Neuronal stem cell (in vitro differentiated cells): Measurements from ENCODE around the gene SLC22A25.

Source experiments
- DNase-seq: peaks from one replicate; pipeline ENCODE4 v3.0.0-alpha.2; 2013; ENCODE audit warnings: low spot score
- H2AFZ ChIP-seq: one replicate; pipeline ENCODE4 v1.6.1; 2013; ENCODE audit warnings: mild to moderate bottlenecking, low read length, inconsistent platforms
- H2AK5ac ChIP-seq: 2 replicates; pipeline ENCODE4 v1.6.1; 2013; ENCODE audit warnings: low read depth, mild to moderate bottlenecking, inconsistent platforms, low read length, moderate library complexity, mixed read lengths
- H2BK120ac ChIP-seq: 2 replicates; pipeline ENCODE4 v1.6.1; 2013; ENCODE audit warnings: low read depth, mild to moderate bottlenecking, inconsistent platforms, low read length, moderate library complexity, mixed read lengths
- H2BK12ac ChIP-seq: one replicate; pipeline ENCODE4 v1.6.1; 2013; ENCODE audit warnings: low read length, inconsistent platforms
- H2BK15ac ChIP-seq: 2 replicates; pipeline ENCODE4 v1.6.1; 2013; ENCODE audit warnings: mild to moderate bottlenecking, low read length, inconsistent platforms, mixed read lengths
- H2BK5ac ChIP-seq: one replicate; pipeline ENCODE4 v1.6.1; 2013; ENCODE audit warnings: inconsistent platforms, mild to moderate bottlenecking, low read length, moderate library complexity
- H3K14ac ChIP-seq: one replicate; pipeline ENCODE4 v1.6.1; 2013; ENCODE audit warnings: low read length, inconsistent platforms
- H3K18ac ChIP-seq: 2 replicates; pipeline ENCODE4 v1.6.1; 2013; ENCODE audit warnings: low read length, inconsistent platforms
- H3K23ac ChIP-seq: 2 replicates; pipeline ENCODE4 v1.6.1; 2013; ENCODE audit warnings: low read depth, mild to moderate bottlenecking, mixed read lengths, low read length, inconsistent platforms; ENCODE audit not compliant: poor library complexity
- H3K27ac ChIP-seq: replicated peaks from 3 replicates; pipeline ENCODE4 v1.5.1; 2013; ENCODE audit warnings: low read length, inconsistent platforms
- H3K27me3 ChIP-seq, 3 experiments: 2 replicates each; pipeline ENCODE4 v1.6.1; 2013; ENCODE audit warnings: low read length in 3 of 3, mild to moderate bottlenecking in 2 of 3, inconsistent platforms in 1 of 3, low read depth in 1 of 3, mixed read lengths in 1 of 3, moderate library complexity in 1 of 3; ENCODE audit not compliant: control insufficient read depth in 3 of 3, insufficient read depth in 3 of 3
- H3K36me3 ChIP-seq, 2 donors: replicated peaks in 1 of 2; 2 replicates each; pipeline ENCODE4 v1.6.1; 2013; ENCODE audit warnings: low read length in 2 of 2; ENCODE audit not compliant: control insufficient read depth in 2 of 2, insufficient read depth in 2 of 2
- H3K4ac ChIP-seq: 2 replicates; pipeline ENCODE4 v1.6.1; 2013; ENCODE audit warnings: inconsistent platforms, mild to moderate bottlenecking, low read length, moderate library complexity
- H3K4me1 ChIP-seq, 2 donors: 1 replicate in 1 of 2; 2 replicates in 1 of 2; pipeline ENCODE4 v1.6.1; 2013; ENCODE audit warnings: low read length in 2 of 2, low read depth in 1 of 2; ENCODE audit not compliant: control insufficient read depth in 2 of 2, insufficient read depth in 1 of 2
- H3K4me2 ChIP-seq: one replicate; pipeline ENCODE4 v1.6.1; 2013; ENCODE audit warnings: mild to moderate bottlenecking, low read length, inconsistent platforms; ENCODE audit not compliant: insufficient read depth, poor library complexity, severe bottlenecking
- H3K4me3 ChIP-seq, 2 donors: 2 replicates each; pipeline ENCODE4 v1.5.1; 2013; ENCODE audit warnings: low read length in 2 of 2, mild to moderate bottlenecking in 2 of 2, inconsistent platforms in 1 of 2, moderate library complexity in 1 of 2
- H3K79me1 ChIP-seq: one replicate; pipeline ENCODE4 v1.6.1; 2013; ENCODE audit warnings: low read depth, mild to moderate bottlenecking, inconsistent platforms, low read length, moderate library complexity
- H3K9ac ChIP-seq: one replicate; pipeline ENCODE4 v1.6.1; 2013; ENCODE audit warnings: mild to moderate bottlenecking, low read depth, low read length, inconsistent platforms; ENCODE audit not compliant: poor library complexity
- H3K9me3 ChIP-seq, 2 donors: replicated peaks in 1 of 2; 2 replicates each; pipeline versions ENCODE3 to v1.6.1; 2013; ENCODE audit warnings: low read length in 2 of 2, mild to moderate bottlenecking in 2 of 2, inconsistent platforms in 1 of 2, low read depth in 1 of 2, mixed read lengths in 1 of 2, moderate library complexity in 1 of 2; ENCODE audit not compliant: control insufficient read depth in 2 of 2, insufficient read depth in 1 of 2
- H4K8ac ChIP-seq: one replicate; pipeline ENCODE4 v1.6.1; 2013; ENCODE audit warnings: low read depth, mild to moderate bottlenecking, inconsistent platforms, low read length, moderate library complexity
- H4K91ac ChIP-seq: one replicate; pipeline ENCODE4 v1.6.1; 2013; ENCODE audit warnings: low read length, low read depth, mild to moderate bottlenecking, inconsistent platforms; ENCODE audit not compliant: poor library complexity
- WGBS, 2 donors: extraction: QIAGEN DNeasy Blood & Tissue Kit; methylation state at CpG; one replicate each; pipeline ENCODE4 v1.1.7; 2013; ENCODE audit warnings: missing lambda C conversion rate in 2 of 2, mixed read lengths in 1 of 2; ENCODE audit not compliant: insufficient read length in 2 of 2, insufficient replicate concordance in 1 of 2; ENCODE audit errors: extremely low coverage in 2 of 2; 5-methylcytosine and 5-hydroxymethylcytosine counted together

The SLC22A25 gene

DNA sequence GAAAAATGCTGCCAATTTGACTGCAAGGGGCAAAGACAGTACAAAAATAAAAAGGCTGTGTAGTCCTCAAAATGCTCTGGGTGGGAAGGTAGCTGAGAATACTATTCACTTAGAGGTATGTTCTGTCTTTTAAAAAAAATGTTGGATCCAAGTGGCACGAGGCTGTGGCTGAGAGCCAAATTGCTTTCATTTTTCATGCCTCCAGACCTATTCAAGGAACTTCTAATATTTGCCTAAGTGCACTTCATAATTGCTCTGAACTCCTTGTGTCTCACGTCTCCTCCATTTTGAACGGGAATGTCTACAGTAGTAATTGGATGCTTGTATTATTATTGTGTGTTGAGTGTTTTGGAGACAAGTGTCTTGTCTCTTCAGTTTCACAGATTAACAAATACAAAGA is 19.1 kb upstream of the SLC22A25 start:
- H3K27ac ChIP-seq = no peak overlapping the region
- H3K36me3 ChIP-seq = no peaks in the 10 kb centered on the region
- H2BK12ac ChIP-seq = no peak overlapping the region
- no peak overlapping the region for H3K4me2 ChIP-seq
- no peak overlapping the region for H4K8ac ChIP-seq
- H3K14ac ChIP-seq = no peak overlapping the region
- H3K4ac ChIP-seq = no peak overlapping the region
- no peak overlapping the region for H2AK5ac ChIP-seq
- no peaks in the 10 kb centered on the region for H3K9me3 ChIP-seq
- DNase-seq = no peak
- no CpG with 5 or more reads among the region's 3 CpGs for WGBS, 2 donors
- no peak overlapping the region for H4K91ac ChIP-seq
- H2BK120ac ChIP-seq = no peak overlapping the region
- H3K27me3 ChIP-seq = no peaks in the 10 kb centered on the region
- no peak overlapping the region for H2AFZ ChIP-seq
- no peak overlapping the region for H3K9ac ChIP-seq
- no peak overlapping the region for H3K18ac ChIP-seq
- H3K4me3 ChIP-seq = no peak overlapping the region
- H3K79me1 ChIP-seq = no peaks in the 10 kb centered on the region
- H3K23ac ChIP-seq = no peak overlapping the region
- no peak overlapping the region for H2BK5ac ChIP-seq
- H2BK15ac ChIP-seq = no peak overlapping the region
- H3K4me1 ChIP-seq = peaks cover 0 to 3% of the 10 kb centered on the region in 2 donors

DNA sequence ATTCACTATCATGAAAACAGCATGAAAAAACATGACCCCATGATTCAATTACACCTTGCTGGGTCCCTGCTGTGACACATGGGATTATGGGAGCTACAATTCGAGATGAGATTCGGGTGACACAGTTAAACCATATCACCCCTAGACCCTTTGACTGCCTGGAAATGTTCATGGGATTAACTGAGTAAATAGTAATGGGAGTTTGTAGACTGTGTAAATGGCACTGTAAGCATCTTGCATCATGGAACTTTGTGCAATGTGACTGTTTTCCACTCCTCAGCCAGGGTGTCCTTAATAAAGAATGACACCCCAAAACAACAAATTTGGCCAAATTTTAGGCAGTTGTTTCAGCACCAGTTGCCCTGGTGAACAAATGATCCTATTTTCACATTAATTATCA is 7.9 kb upstream of the SLC22A25 start:
- Histone ChIP-seq H3K79me1 (no peaks in the 10 kb centered on the region), H2BK12ac (no peak overlapping the region), H3K4me3 (no peak overlapping the region), H2BK15ac (no peak overlapping the region), H3K4me2 (no peak overlapping the region), H3K14ac (no peak overlapping the region), H3K23ac (no peak overlapping the region), H3K36me3 (no peaks in the 10 kb centered on the region), H3K27ac (no peak overlapping the region), H3K4me1 (no peaks in the 10 kb centered on the region), H2BK120ac (no peak overlapping the region), H3K4ac (no peak overlapping the region), H2AFZ (no peak overlapping the region), H2BK5ac (no peak overlapping the region), H4K91ac (no peak overlapping the region), H3K18ac (no peak overlapping the region), H3K27me3 (no peaks in the 10 kb centered on the region), H3K9ac (no peak overlapping the region), H2AK5ac (no peak overlapping the region), H4K8ac (no peak overlapping the region), H3K9me3 (no peaks in the 10 kb centered on the region)
- DNase-seq = no peak
- no CpG with 5 or more reads among the region's 2 CpGs for WGBS, 2 donors

DNA sequence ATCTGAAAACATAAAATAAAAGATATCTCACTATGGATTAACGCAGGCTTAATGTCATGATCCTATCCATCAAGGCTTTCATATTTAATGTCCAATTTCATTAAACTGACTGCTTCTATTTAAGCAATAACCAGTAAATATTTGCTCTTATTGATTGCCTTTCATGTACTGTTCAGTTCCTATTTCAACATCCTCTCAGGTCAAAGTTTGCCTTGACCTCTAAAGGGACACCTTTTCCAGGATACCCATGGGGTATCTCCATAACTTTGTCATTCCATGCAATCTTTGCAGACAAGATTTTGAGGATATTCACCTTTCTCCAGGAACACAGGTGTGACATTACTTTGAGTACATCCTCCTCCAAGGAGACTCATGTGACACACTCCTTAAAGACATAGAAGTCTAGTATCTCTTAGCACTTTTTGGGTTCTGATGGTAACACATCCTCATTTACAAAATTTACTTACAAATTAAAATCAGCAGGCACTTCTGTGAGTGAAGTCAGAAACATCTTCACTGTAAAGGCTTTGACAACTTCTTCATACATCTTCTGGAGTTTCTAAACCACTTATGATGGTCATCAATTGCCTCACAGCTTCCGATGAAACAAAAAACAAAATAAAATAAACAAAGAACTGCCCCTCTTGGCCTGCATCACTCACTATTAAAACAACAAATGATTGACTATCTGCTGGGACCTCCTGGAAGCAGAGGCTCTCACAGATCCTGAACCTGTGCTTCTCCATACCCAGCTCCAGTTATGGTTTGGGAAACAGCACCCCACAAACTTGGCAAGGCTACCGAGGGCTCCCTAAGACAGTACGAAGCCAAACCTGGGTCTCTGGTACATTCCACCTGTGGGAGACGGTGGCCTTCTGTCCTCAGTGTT is 7.0 kb upstream of the SLC22A25 start:
- Histone ChIP-seq H3K4me1 (no peaks in the 10 kb centered on the region), H2BK120ac (no peak overlapping the region), H3K23ac (no peak overlapping the region), H3K27ac (no peak overlapping the region), H3K9me3 (no peaks in the 10 kb centered on the region), H2BK12ac (no peak overlapping the region), H2AK5ac (no peak overlapping the region), H2AFZ (no peak overlapping the region), H3K79me1 (no peaks in the 10 kb centered on the region), H3K4ac (no peak overlapping the region), H3K9ac (no peak overlapping the region), H3K4me2 (no peak overlapping the region), H4K91ac (no peak overlapping the region), H3K18ac (no peak overlapping the region), H3K27me3 (no peaks in the 10 kb centered on the region), H3K14ac (no peak overlapping the region), H3K36me3 (no peaks in the 10 kb centered on the region), H4K8ac (no peak overlapping the region), H2BK5ac (no peak overlapping the region), H2BK15ac (no peak overlapping the region), H3K4me3 (no peak overlapping the region)
- no peak for DNase-seq
- no CpG with 5 or more reads among the region's 5 CpGs for WGBS, 2 donors

DNA sequence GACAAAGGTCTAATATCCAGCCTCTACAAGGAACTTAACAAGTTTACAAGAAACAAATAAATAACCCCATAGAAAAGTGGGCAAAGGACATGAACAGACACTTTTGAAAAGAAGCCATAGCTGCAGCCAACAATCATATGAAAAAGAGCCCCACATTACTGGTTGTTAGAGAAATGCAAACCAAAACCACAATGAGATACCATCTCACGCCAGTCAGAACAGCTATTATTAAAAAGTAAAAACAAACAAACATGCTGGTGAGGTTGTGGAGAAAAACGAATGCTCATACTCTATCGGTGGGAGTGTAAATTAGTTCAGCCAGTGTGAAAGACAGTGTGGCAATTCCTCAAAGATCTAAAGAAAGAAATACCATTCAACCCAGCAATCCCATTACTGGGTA is 5.6 kb upstream of the SLC22A25 start:
- Histone ChIP-seq H2AK5ac (no peak overlapping the region), H3K4me3 (no peak overlapping the region), H3K18ac (no peak overlapping the region), H3K23ac (no peak overlapping the region), H3K4ac (no peak overlapping the region), H4K8ac (no peak overlapping the region), H3K4me1 (no peaks in the 10 kb centered on the region), H3K27ac (no peak overlapping the region), H2BK120ac (no peak overlapping the region), H3K9me3 (no peaks in the 10 kb centered on the region), H3K14ac (no peak overlapping the region), H3K79me1 (no peaks in the 10 kb centered on the region), H2BK5ac (no peak overlapping the region), H2AFZ (no peak overlapping the region), H2BK12ac (no peak overlapping the region), H3K9ac (no peak overlapping the region), H3K36me3 (no peaks in the 10 kb centered on the region), H4K91ac (no peak overlapping the region), H3K27me3 (peaks cover 0 to under 1% (median 0%) of the 10 kb centered on the region in 3 experiments), H3K4me2 (no peak overlapping the region), H2BK15ac (no peak overlapping the region)
- WGBS, 2 donors = no CpG with 5 or more reads among the region's 3 CpGs
- no peak for DNase-seq
